Activated T-cell treated with anti-CD3 and anti-CD28 coated beads for 1 hour (primary cell): ENCODE results near the gene ZP4.
"Not testable (repeated sequence)": the region's sequence is repeated elsewhere in the genome, so short reads cannot be mapped to it uniquely, and the experiment has no call there.

ENCODE experiments used
- DNase-seq: peaks from one replicate; pipeline ENCODE4 v3.0.0-alpha.2; 2020; ENCODE audit warnings: low read depth

ZP4 gene

DNA sequence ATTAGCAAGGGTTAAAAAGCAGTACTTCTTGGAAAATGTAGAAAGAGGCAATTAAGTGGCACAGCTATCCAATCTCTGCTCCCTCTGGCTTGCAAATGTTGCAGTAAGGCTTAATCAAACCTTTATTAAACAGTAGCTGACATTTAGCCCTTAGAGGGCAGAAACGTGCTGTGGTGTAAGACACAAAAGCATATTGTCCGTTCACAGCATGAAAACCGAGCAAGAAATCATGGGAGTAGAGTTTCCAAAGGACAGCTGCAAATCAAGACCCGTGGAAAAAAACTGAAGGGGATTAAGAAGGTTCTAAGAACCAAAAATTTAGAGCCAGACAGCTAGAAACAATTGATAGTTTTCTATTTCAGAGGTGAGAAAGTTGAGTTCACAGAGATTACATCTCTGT is 13.1 kb downstream of the ZP4 start:
- DNase-seq, result no peak

DNA sequence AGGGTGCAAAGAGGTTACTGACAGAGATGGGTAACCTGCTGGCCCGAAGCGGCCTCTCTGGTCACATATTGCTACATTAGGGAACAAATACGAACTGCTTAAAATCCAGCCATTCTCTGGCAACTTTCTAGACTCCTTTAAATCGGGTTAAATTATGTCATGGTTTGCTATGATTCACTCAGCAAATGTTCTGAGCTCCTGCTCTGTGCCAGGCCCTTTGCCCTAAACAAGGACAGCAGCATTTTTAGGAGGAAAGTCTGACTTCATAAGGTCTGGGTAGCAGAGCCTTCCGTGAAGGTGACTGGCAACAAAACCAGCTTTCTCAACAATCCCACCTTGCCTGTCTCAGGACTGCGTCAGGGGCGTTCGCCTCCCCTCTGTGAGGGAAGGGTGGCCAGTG is 15.4 kb downstream of the ZP4 start:
- DNase-seq, result no peak

DNA sequence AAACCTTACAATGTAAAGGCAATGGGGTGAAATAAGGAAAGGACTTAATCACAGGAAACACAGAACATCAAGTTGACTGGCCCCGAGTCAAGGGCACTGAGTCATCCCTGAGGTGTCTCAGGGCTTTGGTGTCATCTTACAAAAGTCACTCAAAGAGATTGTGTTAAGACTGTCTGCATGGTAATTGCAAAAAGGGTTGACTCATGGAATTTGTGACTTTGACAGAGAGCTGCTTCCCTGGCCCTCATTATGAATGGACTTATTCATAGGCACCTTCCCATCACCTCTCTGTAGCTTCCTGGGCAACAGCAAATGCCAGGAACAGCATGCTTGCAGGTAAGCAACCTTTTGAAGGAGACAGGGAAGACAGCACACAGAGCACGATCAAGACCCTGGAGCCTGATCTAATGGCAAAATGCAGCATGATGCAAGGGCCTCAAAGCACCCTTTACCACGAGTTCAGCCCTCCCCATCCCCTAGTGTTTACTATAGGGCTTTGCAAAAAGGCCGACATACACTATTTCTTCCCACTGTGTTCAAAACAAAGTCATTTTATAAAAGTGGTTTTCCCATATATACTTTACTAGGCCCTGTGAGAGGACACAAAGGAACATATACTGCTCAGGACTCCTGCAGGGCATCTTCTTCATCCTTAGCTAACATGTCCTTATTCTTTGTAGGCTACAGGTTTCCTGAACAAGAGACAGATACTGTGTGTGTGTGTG is 17.1 kb downstream of the ZP4 start:
- DNase-seq, result no peak

DNA sequence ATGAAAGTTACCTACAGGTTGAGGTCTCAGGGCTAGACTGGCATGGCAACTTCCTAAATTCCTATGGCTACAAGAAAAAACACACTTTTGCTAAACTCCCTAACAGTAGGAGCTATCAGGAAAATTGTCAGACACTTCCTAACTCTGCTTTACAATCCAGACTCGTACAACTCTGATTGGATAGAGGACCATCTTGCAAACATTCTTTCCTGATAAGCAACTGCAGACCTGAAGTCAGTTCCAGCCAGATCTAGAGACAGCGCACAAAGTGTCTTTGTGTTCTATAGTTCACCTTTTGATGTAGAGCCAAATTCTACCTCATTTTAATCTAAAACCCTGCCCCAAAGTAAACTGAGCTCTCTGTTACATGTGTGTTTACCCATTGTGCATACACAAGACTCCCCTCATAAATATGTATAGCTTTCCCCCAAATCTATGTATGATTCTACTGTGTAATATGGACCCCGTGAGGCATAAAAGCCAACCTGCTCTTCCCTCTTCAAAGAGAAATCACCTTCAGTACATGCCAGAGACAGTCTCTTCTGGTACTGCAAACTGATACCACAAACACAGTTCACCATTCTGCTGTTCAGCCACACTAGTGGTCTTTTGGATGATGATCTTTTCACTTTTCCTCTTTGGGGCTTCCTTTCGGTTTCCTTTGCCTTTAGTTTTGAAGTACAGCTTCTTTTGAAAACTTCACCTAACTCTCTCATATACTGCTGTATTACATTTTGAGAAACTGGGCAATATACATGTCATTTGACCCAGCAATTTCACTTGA is 21.7 kb downstream of the ZP4 start:
- no peak for DNase-seq

DNA sequence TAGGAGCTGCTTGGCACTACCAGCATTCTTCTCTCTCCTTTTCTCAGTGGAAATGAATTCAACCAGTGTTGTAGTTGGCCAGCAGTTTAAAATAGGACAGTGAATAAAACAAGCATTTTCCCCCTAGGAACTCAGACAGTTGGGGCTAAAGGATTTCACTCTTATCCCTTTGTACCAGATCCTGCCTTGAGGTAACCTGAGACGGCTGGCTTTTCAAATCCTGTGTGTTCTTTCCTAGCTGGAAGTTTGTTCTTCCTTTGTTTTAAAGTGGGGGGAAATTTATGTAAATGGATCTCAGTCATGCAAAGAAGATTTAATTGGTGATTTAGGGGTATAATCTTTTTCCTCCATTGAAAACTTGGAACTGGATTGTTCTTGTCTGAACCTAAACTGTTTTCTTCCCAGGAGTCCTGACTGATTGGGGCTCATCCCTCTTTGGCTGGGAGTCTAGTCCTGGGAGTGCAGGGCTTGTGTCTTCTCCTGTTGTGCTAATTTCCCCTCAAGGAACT is 23.3 kb downstream of the ZP4 start:
- no peak for DNase-seq

GRCh38 chr1:237864338-237865244 is 26.1 kb downstream of the ZP4 start:
- DNase-seq, result no peak

GRCh38 chr1:237863234-237863633 is 27.5 kb downstream of the ZP4 start:
- no peak for DNase-seq

DNA sequence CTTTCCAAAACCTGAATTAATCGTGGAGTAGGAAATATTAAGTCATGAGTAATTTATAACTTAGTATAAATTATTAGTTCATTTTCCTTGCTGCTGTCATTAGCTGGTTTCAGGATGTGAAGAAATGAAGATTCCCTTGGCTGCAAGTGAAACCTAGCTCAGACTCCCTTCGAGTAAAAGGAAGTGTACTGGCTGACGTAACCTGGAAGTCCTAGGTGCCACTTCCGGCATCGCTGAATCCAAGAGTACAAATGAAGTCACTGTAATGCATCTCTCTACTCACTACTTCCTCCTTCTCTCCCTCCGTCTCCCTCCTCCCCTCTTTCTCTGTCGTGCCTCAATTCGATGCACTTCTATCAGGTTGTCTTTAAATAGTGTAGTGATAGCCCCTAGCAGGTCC is 28.8 kb downstream of the ZP4 start:
- DNase-seq, result no peak

DNA sequence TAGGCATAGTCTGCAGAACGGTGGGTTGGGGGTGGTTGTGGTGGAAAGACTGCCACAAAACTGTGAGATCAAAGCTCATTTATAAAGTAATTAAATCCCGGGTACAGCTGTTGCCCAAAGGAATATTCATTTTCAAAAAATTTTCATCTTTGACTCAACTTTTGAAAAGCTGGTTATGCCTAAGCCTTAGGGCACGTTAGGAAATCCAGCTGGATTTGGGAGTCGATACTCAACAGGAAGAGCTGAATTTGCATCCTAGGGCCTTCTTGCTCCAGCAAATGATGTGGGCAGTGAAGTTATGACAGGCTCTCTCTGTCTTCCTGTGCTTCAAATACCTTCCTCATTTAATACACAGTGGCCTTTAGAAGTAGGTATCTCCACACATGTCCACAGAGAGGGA is 31.7 kb downstream of the ZP4 start:
- no peak for DNase-seq

DNA sequence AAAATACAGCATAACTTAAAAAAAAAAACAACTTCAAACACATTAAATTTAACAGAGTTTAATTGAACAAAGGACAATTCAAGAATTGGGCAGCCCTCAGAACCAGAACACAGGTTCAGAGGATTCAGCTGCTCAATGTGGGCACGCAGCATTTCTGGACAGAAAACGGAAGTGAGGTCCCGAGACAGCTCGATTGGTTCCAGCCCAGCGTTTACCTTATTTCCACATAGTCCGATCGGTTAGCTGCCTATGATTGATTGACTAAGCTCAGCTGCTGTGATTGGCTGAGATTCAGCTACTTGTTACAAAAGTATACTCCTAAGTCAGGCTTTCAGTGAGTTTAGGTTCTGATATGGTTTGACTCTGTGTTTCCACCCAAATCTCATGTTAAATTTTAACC is 33.3 kb downstream of the ZP4 start:
- DNase-seq, result no peak

DNA sequence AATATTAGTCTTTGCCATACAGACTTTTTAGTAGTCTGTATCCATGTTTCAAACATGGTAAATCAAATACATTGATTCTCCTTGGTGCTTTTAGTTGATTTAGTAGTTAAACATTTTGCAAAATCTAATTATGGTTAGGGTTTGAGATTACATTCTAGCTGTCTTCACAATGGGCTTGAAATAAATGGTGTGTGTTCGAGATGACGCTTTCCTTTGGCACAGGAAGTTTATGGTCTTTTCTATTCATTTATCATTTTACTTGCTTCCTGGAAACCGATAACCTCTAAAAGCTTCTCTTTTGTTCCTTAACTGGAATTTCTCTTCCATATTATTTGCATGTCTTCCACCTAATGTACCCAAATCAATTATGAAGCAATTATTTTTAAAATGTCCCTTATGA is 38.4 kb downstream of the ZP4 start:
- no peak for DNase-seq

DNA sequence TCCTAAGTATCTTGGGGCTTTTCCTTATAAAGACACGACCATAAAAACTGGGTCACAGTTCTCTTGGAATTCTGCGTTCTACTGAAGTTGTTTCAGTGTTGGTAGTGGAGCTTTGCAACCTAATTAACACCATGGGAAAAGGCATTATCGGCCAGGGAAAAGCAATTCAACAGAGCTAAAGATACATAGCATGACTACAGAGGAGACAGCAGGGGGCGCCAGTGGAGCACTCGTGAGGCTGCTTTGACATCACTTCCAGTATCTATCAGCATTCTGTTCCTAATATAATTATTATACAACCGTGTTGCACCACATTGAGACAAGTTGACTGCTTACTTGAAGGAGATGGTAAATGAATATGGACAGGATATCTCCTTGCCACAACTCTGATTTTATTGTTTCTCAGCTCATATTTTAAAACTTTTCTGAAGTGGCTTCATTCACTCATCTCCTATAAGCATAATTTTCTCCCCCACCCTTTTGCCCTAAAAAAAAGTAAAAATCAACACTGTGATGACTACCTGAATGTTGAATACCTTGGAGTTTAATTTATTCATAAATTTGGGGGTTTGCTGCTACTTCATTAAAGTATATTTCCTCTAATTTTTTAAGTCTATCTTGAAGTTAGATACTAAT is 39.4 kb downstream of the ZP4 start:
- DNase-seq, result no peak

DNA sequence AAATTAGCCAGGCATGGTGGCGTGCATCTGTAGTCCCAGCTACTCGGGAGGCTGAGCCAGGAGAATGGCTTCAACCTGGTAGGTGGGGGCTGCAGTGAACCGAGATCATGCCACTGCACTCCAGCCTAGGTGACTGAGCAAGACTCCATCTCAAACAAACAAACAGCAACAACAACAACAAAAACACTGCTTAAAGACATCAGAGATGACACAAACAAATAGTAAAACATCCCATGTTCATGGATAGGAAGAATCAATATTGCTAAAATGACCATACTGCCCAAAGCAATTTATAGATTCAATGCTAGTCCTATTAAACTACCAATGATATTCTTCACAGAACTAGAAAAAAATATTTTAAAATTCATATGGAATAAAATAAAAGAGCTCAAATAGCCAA is 47.2 kb downstream of the ZP4 start:
- not testable (repeated sequence) for DNase-seq

DNA sequence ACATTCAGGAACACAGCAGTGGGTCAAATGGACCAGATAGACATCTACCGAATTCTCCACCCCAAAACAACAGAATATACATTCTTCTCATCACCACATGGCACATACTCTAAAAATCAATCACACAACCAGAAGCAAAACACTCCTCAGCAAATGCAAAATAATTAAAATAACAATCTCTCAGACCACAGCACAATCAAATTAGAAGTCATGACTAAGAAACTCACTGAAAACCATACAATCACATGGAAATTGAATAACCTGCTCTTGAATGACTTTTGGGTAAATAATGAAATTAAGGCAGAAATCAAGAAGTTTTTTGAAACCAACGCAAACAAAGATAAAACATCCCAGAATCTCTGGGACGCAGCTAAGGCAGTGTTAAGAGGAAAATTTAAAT is 49.2 kb downstream of the ZP4 start:
- DNase-seq, result no peak

GRCh38 chr1:237838904-237839534 is 51.7 kb downstream of the ZP4 start:
- no peak for DNase-seq

DNA sequence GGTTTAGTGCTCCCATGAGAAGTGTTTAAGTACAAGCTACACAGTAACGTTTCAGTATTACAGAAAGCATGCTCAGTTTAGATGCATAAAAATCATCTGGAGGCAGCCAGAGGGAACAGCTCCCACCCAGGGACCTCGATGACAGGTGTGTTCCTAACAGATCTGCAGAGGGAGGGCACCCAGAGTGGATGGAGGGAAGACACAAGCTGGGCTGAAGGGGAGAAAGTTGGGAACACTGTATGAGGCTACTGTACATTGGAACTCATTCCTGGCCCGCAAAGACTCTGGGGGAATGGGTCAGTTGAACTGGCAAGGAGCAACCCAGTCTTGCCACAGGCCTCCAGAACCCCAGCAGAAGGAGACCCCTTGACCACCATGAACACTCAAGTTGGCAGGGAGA is 52.4 kb downstream of the ZP4 start:
- DNase-seq, result no peak

- no peak for DNase-seq
These were observed 56.3 kb downstream of the ZP4 start for GRCh38 chr1:237834461-237834860.

GRCh38 chr1:237834048-237834447 is 56.7 kb downstream of the ZP4 start:
- no peak for DNase-seq

- DNase-seq, result no peak
These were observed 57.9 kb downstream of the ZP4 start for GRCh38 chr1:237832858-237833257.
